Measurements from ENCODE around the gene PROC.

DNA sequence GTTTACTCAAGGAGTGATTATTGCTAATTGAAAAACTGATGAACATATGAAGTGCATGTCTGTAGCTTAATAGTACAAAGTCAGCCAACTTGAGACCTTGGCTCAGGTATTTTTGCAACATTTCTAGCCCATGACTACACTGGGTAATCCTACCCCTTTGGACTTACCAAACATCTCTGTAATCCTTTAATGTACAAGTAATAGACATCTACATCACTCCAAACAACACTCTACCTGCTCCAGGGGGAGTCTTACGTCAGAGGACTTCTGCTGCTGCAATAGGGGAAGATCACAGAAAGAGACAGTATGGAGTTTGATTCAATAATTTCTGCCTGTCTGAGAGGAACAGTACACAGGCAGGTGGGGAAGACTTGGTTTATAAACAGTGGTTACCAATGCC, 54.0 kb downstream of the PROC start:
- TF ChIP-seq ZNF274 (IDR thresholded peaks at IDR 0.05; ENCODE audit: low read depth, low read length): no peak
- TF ChIP-seq SUZ12 (IDR thresholded peaks at IDR 0.05; ENCODE audit: extremely low read depth, insufficient read depth, insufficient read length): no peak

Data from NT2/D1 (cell line).